Left lung (tissue), 10 donors: ENCODE results near the gene CST7. TPM values are rescaled to one million over a fixed set of nuclear protein-coding genes. Genes with fewer than 3 reads are reported as not detected.

Source experiments
- ATAC-seq: fragments of 200-7000 bp; cut with Tn5 transposase; one replicate; pipeline ENCODE4 v1.9.1; 2020; ENCODE audit warnings: moderate library complexity
- DNase-seq, 4 donors: peaks; one replicate each; pipeline ENCODE4 v3.0.0-alpha.2; 2013 to 2020
- H3K27ac ChIP-seq, 2 donors: fragments of 200-600 bp; sonication (generic) in 1 of 2; one replicate each; pipeline versions ENCODE4 v1.5.0 to v1.8.0; 2020 to 2021
- H3K27me3 ChIP-seq, 2 donors: fragments of 200-600 bp; sonication (generic) in 1 of 2; one replicate each; pipeline versions ENCODE4 v1.5.0 to v1.8.0; 2020 to 2021
- H3K36me3 ChIP-seq, 2 donors: fragments of 200-600 bp; sonication (generic) in 1 of 2; one replicate each; pipeline versions ENCODE4 v1.5.0 to v1.8.0; 2020 to 2021
- H3K4me1 ChIP-seq, 2 donors: fragments of 200-600 bp; one replicate each; pipeline ENCODE4 v1.8.0; 2021
- H3K4me3 ChIP-seq, 2 donors: fragments of 200-600 bp; sonication (generic) in 1 of 2; one replicate each; pipeline versions ENCODE4 v1.5.0 to v1.8.0; 2020 to 2021; ENCODE audit warnings: mild to moderate bottlenecking in 1 of 2
- H3K9me3 ChIP-seq, 2 donors: fragments of 200-600 bp; sonication (generic) in 1 of 2; one replicate each; pipeline versions ENCODE4 v1.5.0 to v1.8.0; 2020 to 2021
- CTCF ChIP-seq, 2 donors: fragments of 200-600 bp; sonication (generic) in 1 of 2; IDR thresholded peaks; one replicate each; pipeline versions ENCODE4 v1.5.0 to v1.8.0; 2021; ENCODE audit warnings: antibody characterized with exemption in 2 of 2
- intact Hi-C, 2 donors: fragments of 100-400 bp; cut with DNase I; formaldehyde crosslinking; loops; one replicate each; pipeline versions ENCODE4 v1.11.2 to v1.14.2; 2022
- polyA plus RNA-seq, 6 donors: library from polyadenylated mRNA; unstranded; fragments of 120-200 nt; gene quantifications; one replicate each; pipeline ENCODE4 v1.2.1, GENCODE V29; 2013; ENCODE audit not compliant: insufficient read length in 6 of 6
- total RNA-seq, 2 donors: library from RNA; stranded (reverse); fragmentation: NEBNext Ultra II Directional; extraction: Animal tissue kit (Norgen Biotek cat#: 25700); gene quantifications; one replicate each; pipeline ENCODE4 v1.2.1, GENCODE V29; 2021
- donor health status: DM: no; HTN: yes; CAD: no.
- donor health status: DM: no; HTN: no; CAD: no.

CST7 gene
- total and polyA plus RNA-seq, 8 donors, result 0.84 to 28.0 (median 1.7) TPM

GRCh38 chr20:24955045-24955444 lies 6.0 kb downstream of the CST7 start:
- DNase-seq (no peak), ATAC-seq (no peak)
- no peak for TF ChIP-seq CTCF (IDR thresholded peaks at IDR 0.05)
- peak overlapping the region in 1 of 2 donors; percentile 84 for H3K27ac ChIP-seq
- H3K4me1 ChIP-seq, result peaks cover 0 to 43% of the 10 kb centered on the region in 2 donors
- H3K4me3 ChIP-seq, result no peak overlapping the region
- H3K36me3 ChIP-seq, result peaks cover 0 to 42% of the 10 kb centered on the region in 2 donors
- peaks cover 0 to 19% of the 10 kb centered on the region in 2 donors for H3K27me3 ChIP-seq
- no peaks in the 10 kb centered on the region for H3K9me3 ChIP-seq
- intact Hi-C loops, result no loop called here

DNA sequence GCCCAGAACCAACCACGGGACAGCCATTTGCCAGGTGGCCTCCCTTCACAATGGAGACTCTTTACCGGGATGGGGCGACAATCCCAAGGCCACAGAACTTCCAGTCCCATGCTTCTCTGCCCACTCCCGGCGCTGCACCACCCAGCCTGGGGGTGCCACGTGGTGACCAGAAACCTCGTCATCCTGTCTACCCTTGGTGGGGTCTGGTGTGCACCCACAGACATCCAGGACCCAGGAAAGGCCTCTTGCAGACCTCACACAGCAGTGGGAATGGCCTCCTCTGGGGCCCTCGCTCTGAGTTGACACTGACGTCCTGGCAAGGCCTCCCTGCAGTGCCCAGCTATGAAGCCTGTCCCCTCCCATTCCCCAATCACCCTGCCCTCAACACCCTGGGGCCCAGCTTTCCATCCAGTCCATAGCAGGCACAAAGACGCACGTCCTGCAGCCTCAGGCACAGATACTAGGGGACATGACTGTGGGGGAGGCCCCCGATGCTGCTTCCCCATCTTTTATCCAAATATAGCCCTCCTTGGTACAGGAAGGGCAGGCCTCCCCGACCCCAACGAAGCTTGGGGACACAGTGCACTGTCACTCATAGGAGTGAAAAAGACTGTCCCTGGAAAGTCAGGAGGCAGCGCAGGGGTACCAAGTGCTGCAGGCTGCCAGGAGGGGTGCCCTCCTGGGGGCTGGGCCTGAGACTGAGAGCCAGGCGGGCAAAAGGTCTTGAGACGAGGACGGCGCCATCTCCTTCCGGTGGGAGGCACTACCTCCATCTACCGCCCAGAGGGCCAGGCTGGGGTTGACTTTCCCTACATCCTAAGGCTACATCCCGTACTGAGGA lies 7.2 kb downstream of the CST7 start:
- no peaks in the 10 kb centered on the region for H3K9me3 ChIP-seq

DNA sequence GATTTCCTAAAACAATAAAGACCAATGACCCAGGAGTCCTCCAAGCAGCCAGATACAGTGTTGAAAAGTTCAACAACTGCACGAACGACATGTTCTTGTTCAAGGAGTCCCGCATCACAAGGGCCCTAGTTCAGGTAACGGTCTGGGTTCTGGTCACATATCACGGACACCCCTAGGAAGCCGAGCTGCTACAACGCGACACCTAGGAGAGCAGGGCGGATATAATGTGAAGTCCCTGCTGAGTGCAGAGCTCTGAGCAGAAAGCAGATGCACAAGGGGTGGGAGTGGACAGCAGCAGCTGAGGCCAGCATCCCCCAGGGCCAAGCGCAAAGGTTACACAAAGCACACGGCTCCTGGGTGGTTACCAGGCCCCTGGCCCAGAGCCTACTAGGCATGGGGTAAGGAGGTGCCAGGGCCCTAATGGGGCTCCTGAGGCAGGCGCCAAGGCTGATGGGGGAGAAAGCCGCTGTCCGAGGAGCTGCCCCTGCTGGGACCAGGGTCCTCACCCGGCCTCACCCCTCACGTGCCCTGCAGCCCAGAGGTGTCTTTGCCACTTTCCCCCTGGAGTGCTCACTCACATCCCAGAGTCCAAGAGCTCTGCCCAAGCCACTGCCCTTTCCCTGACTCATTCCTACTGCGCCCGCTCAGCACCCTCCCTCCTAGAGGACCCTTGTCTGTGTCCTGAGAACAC lies 8.4 kb downstream of the CST7 start:
- Histone ChIP-seq H3K4me3 (no peak overlapping the region), H3K9me3 (no peaks in the 10 kb centered on the region), H3K4me1 (peaks cover 0 to 28% of the 10 kb centered on the region in 2 donors), H3K27ac (no peak overlapping the region), H3K27me3 (no peaks in the 10 kb centered on the region), H3K36me3 (peaks cover 0 to 64% of the 10 kb centered on the region in 2 donors)
- intact Hi-C loops, result no loop called here
- TF ChIP-seq CTCF (IDR thresholded peaks at IDR 0.05), result no peak
- DNase-seq (no peak), ATAC-seq (no peak)

More for the DNA sequence above, 7.2 kb downstream of the CST7 start:
- TF ChIP-seq CTCF (IDR thresholded peaks at IDR 0.05), result no peak
- no peak overlapping the region for H3K27ac ChIP-seq
- ATAC-seq, result no peak
- H3K4me1 ChIP-seq, result peaks cover 0 to 40% of the 10 kb centered on the region in 2 donors
- H3K27me3 ChIP-seq, result peaks cover 0 to 8% of the 10 kb centered on the region in 2 donors
- peaks cover 0 to 54% of the 10 kb centered on the region in 2 donors for H3K36me3 ChIP-seq
- H3K4me3 ChIP-seq, result no peak overlapping the region
- DNase-seq, result no peak
- intact Hi-C loops, result no loop called here

GRCh38 chr20:24958506-24959385 lies 9.7 kb downstream of the CST7 start:
- TF ChIP-seq CTCF (IDR thresholded peaks at IDR 0.05), result no peak
- H3K9me3 ChIP-seq, result no peaks in the 10 kb centered on the region
- ATAC-seq, result no peak
- H3K36me3 ChIP-seq, result peaks cover 0 to 76% of the 10 kb centered on the region in 2 donors
- H3K4me1 ChIP-seq, result peaks cover 0 to 15% of the 10 kb centered on the region in 2 donors
- no peak overlapping the region for H3K27ac ChIP-seq
- H3K27me3 ChIP-seq, result no peaks in the 10 kb centered on the region
- intact Hi-C loops, result no loop called here
- no peak overlapping the region for H3K4me3 ChIP-seq
- DNase-seq, result no peak
